SK-N-SH (cell line): Measurements from ENCODE around the gene SMAD3. TPM values are rescaled to one million over a fixed set of nuclear protein-coding genes. Genes with fewer than 3 reads are reported as not detected.

Source experiments
- CTCF ChIA-PET: fragments of 300-600, 350-600 bp; formaldehyde crosslinking; extraction: SDS; loops from one replicate; lab custom pipeline; 2021; lab: Yijun Ruan, JAX
- POLR2A ChIA-PET: fragments of 350-600 bp; sonication (Branson Sonifier 250); formaldehyde crosslinking; extraction: SDS; loops from one replicate; lab custom pipeline; 2020; ENCODE audit warnings: antibody characterized with exemption, inconsistent platforms; lab: Yijun Ruan, JAX
- DNase-seq: peaks from one replicate; pipeline ENCODE4 v3.0.0; 2012
- H2AFZ ChIP-seq: fragments of 200-600 bp; sonication (generic); 2 replicates; pipeline ENCODE4 v1.8.1; 2016; ENCODE audit warnings: antibody characterized with exemption, mild to moderate bottlenecking, low read depth
- H3F3A ChIP-seq: fragments of 200-600 bp; sonication (generic); replicated peaks from 2 replicates; pipeline ENCODE3; 2016; ENCODE audit warnings: antibody characterized with exemption, mild to moderate bottlenecking; ENCODE audit not compliant: insufficient read depth
- H3K27ac ChIP-seq, 2 experiments: fragments of 200-500 bp in 1 of 2; fragments of 200-600 bp in 1 of 2; sonication (Bioruptor generic) in 1 of 2; sonication (generic), shearing (Covaris generic) in 1 of 2; 2 replicates each; pipeline versions ENCODE4 v1.5.1 to v1.6.1; 2014 to 2016; ENCODE audit warnings: low read depth in 2 of 2, inconsistent platforms in 1 of 2, low read length in 1 of 2, mild to moderate bottlenecking in 1 of 2, mixed read lengths in 1 of 2
- H3K27me3 ChIP-seq: fragments of 200-600 bp; sonication (generic), shearing (Covaris generic); 2 replicates; pipeline ENCODE4 v1.6.1; 2016; ENCODE audit warnings: mixed run types; ENCODE audit not compliant: insufficient read depth
- H3K36me3 ChIP-seq, 2 experiments: fragments of 200-500 bp in 1 of 2; fragments of 200-600 bp in 1 of 2; sonication (Bioruptor generic) in 1 of 2; sonication (generic) in 1 of 2; replicated peaks in 1 of 2; 2 replicates each; pipeline versions ENCODE3 to v1.5.1; 2014 to 2016; ENCODE audit warnings: low read length in 1 of 2, mild to moderate bottlenecking in 1 of 2; ENCODE audit not compliant: insufficient read depth in 2 of 2, control insufficient read depth in 1 of 2
- H3K4me1 ChIP-seq, 2 experiments: fragments of 200-500 bp in 1 of 2; fragments of 200-600 bp in 1 of 2; sonication (Bioruptor generic) in 1 of 2; sonication (generic), shearing (Covaris generic) in 1 of 2; 2 replicates each; pipeline versions ENCODE4 v1.5.1 to v1.6.1; 2014 to 2016; ENCODE audit warnings: low read depth in 1 of 2, low read length in 1 of 2, mixed run types in 1 of 2; ENCODE audit not compliant: insufficient read depth in 2 of 2, control insufficient read depth in 1 of 2
- H3K4me2 ChIP-seq: fragments of 200-600 bp; sonication (generic), shearing (Covaris generic); 2 replicates; pipeline ENCODE4 v1.6.1; 2017; ENCODE audit warnings: mixed run types
- H3K4me3 ChIP-seq, 2 experiments: fragments of 200-500 bp in 1 of 2; fragments of 200-600 bp in 1 of 2; sonication (Bioruptor generic) in 1 of 2; sonication (generic), shearing (Covaris generic) in 1 of 2; 2 replicates each; pipeline versions ENCODE4 v1.5.1 to v1.8.1; 2014 to 2016; ENCODE audit warnings: low read depth in 2 of 2, inconsistent platforms in 1 of 2, low read length in 1 of 2, mild to moderate bottlenecking in 1 of 2, mixed read lengths in 1 of 2, moderate library complexity in 1 of 2
- H3K79me2 ChIP-seq: fragments of 200-600 bp; sonication (generic); 2 replicates; pipeline ENCODE4 v1.8.1; 2017; ENCODE audit warnings: mild to moderate bottlenecking; ENCODE audit not compliant: insufficient read depth
- H3K9ac ChIP-seq: fragments of 200-600 bp; sonication (generic); 2 replicates; pipeline ENCODE4 v1.6.1; 2017; ENCODE audit warnings: mixed run types
- H3K9me2 ChIP-seq: fragments of 200-600 bp; sonication (generic); 2 replicates; pipeline ENCODE4 v1.6.1; 2017; ENCODE audit warnings: mixed run types
- H3K9me3 ChIP-seq: fragments of 200-600 bp; sonication (generic); 2 replicates; pipeline ENCODE4 v1.6.1; 2017; ENCODE audit warnings: mixed run types, mild to moderate bottlenecking, moderate library complexity
- H4K20me1 ChIP-seq: fragments of 200-600 bp; sonication (generic); 2 replicates; pipeline ENCODE4 v1.6.1; 2017; ENCODE audit warnings: mild to moderate bottlenecking, mixed run types; ENCODE audit not compliant: insufficient read depth
- ELF1 ChIP-seq: IDR thresholded peaks from 2 replicates; pipeline ENCODE4 v1.4.0; 2012
- EZH2phosphoT487 ChIP-seq: fragments of 200-600 bp; sonication (generic); IDR thresholded peaks from 2 replicates; pipeline ENCODE4 v1.6.1; 2017; ENCODE audit warnings: low read depth, mixed run types, mild to moderate bottlenecking, antibody characterized with exemption, moderate library complexity, borderline replicate concordance
- JUND ChIP-seq: IDR thresholded peaks from 2 replicates; pipeline ENCODE4 v1.4.0; 2012
- MXI1 ChIP-seq: IDR thresholded peaks from 2 replicates; pipeline ENCODE4 v1.6.1; 2012; ENCODE audit warnings: mild to moderate bottlenecking, low read depth, low read length, improper control_type of control experiment
- RCOR1 ChIP-seq: fragments of 150-350 bp; IDR thresholded peaks from 2 replicates; pipeline ENCODE4 v1.6.1; 2017; ENCODE audit warnings: antibody characterized with exemption, low read length
- SIN3A ChIP-seq: IDR thresholded peaks from 2 replicates; pipeline ENCODE4 v1.6.1; 2012; ENCODE audit warnings: low read depth, mild to moderate bottlenecking, low read length, moderate library complexity, borderline replicate concordance
- SMC3 ChIP-seq: IDR thresholded peaks from 2 replicates; pipeline ENCODE4 v1.6.1; 2012; ENCODE audit warnings: low read depth, low read length, improper control_type of control experiment
- TEAD4 ChIP-seq: IDR thresholded peaks from 2 replicates; pipeline ENCODE4 v1.4.0; 2012; ENCODE audit warnings: mild to moderate bottlenecking, borderline replicate concordance; ENCODE audit not compliant: insufficient read depth
- WGBS: methylation state at CpG from one replicate; pipeline ENCODE4 v1.1.6; 2017; ENCODE audit warnings: low lambda C conversion rate; 5-methylcytosine and 5-hydroxymethylcytosine counted together
- polyA plus RNA-seq, 3 experiments: library from polyadenylated mRNA; depleted of rRNA; stranded (reverse); fragments of >200 nt; gene quantifications; 2 replicates each; pipeline ENCODE4 v1.2.3, GENCODE V29; 2012
- TF ChIP-seq, protein P1 (sequence below): IDR thresholded peaks from 2 replicates; pipeline ENCODE4 v1.4.0; 2012; ENCODE audit warnings: low read depth
- TF ChIP-seq, protein P2 (sequence below): IDR thresholded peaks from 2 replicates; pipeline ENCODE4 v1.6.1; 2012; ENCODE audit warnings: mild to moderate bottlenecking, low read depth, low read length, moderate library complexity

The SMAD3 gene
- polyA plus RNA-seq, 1 of the 3 experiments (the other 2 are of a cell fraction), result 19.5 TPM

DNA sequence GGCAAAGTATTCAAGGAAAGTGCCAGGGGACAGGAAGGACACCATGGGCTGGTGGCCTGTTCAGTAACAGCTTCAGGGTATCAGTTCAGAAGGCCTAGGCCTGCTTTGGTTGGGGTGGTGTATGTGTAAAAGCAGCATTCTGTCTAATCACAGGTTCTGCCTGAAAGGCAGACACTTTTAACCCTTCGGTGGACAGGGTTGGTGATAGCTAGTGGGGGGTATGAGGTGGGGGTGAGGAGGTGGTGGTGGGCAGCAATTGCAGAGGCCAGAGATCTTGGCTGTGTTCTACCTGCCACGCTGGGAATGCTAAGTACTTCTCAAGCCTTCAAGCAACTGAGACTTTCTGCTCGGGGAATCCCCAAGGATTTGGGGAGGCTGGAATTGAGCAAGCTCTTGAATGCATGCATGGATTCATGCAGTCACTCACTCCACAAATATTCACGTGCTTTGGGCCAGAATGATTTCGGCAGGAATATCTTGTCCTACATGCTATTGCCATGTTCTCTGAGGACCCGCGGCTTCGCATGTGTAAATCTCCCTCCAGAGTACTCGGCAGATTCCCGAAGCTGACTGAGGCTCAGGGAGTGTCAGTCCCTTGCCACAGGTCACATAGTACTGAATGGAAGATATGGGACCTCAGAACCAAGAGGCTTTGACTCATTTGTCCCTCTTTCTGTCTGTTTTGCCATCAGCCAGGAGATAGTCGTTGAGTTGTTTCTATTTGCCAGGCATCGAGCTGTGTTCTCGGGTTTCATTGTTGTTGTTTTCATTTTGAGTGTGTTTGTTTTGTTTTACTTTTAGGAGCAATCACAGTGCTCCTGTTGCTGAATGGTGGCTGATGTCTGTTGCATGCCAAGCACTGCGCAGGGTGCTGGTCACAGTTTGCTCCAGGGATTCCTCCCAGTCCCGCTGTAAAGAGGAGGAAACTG is 65.5 kb downstream of the SMAD3 start:
- 83% methylated on average over 13 of the region's 15 CpGs for WGBS
- Histone ChIP-seq H3K4me1 (peaks cover 16 to 47% of the 10 kb centered on the region in 2 experiments), H3K9me3 (no peaks in the 10 kb centered on the region), H3F3A (peaks cover 28% of the 10 kb centered on the region), H3K9me2 (no peaks in the 10 kb centered on the region), H3K27me3 (no peaks in the 10 kb centered on the region), H3K27ac (no peak overlapping the region), H3K4me3 (no peak overlapping the region), H3K36me3 (peaks cover 0 to 7% of the 10 kb centered on the region in 2 experiments), H3K9ac (no peak overlapping the region), H3K79me2 (peaks cover 95% of the 10 kb centered on the region), H2AFZ (no peak overlapping the region), H3K4me2 (no peak overlapping the region), H4K20me1 (no peaks in the 10 kb centered on the region)
- no peak for DNase-seq
- POLR2A ChIA-PET, result no interaction called here
- TF ChIP-seq RCOR1, result no peak
- TF ChIP-seq SIN3A, result no peak
- TF ChIP-seq JUND, result no peak
- TF ChIP-seq, protein P1, sequence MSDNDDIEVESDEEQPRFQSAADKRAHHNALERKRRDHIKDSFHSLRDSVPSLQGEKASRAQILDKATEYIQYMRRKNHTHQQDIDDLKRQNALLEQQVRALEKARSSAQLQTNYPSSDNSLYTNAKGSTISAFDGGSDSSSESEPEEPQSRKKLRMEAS, result no peak
- TF ChIP-seq SMC3, result no peak
- CTCF ChIA-PET, result no interaction called here

GRCh38 chr15:67132276-67132675 is 66.9 kb downstream of the SMAD3 start:
- WGBS, result 97% methylated on average over 3 of the region's 3 CpGs
- Histone ChIP-seq H3K9ac (no peak overlapping the region), H2AFZ (no peak overlapping the region), H3K4me1 (peaks cover 12 to 35% of the 10 kb centered on the region in 2 experiments), H3K36me3 (peaks cover 0 to 7% of the 10 kb centered on the region in 2 experiments), H4K20me1 (no peaks in the 10 kb centered on the region), H3K4me3 (no peak overlapping the region), H3K79me2 (peaks cover 95% of the 10 kb centered on the region), H3K9me2 (no peaks in the 10 kb centered on the region), H3K27ac (no peak overlapping the region), H3K9me3 (no peaks in the 10 kb centered on the region), H3K27me3 (no peaks in the 10 kb centered on the region), H3K4me2 (no peak overlapping the region), H3F3A (peaks cover 16% of the 10 kb centered on the region)
- TF ChIP-seq EZH2phosphoT487 (no peak), MXI1 (no peak)
- TF ChIP-seq, protein P1, result no peak
- DNase-seq, result no peak
- ChIA-PET POLR2A (no interaction called here), CTCF (no interaction called here)

GRCh38 chr15:67133026-67133425 is 67.6 kb downstream of the SMAD3 start:
- Histone ChIP-seq H4K20me1 (no peaks in the 10 kb centered on the region), H3K27ac (no peak overlapping the region), H3K4me2 (no peak overlapping the region), H3K9me2 (no peaks in the 10 kb centered on the region), H3K27me3 (no peaks in the 10 kb centered on the region), H3K9me3 (no peaks in the 10 kb centered on the region), H3K79me2 (peaks cover 98% of the 10 kb centered on the region), H3K4me3 (no peak overlapping the region), H3K36me3 (peaks cover 0 to 7% of the 10 kb centered on the region in 2 experiments), H2AFZ (no peak overlapping the region), H3K9ac (no peak overlapping the region), H3K4me1 (peaks cover 9 to 37% of the 10 kb centered on the region in 2 experiments; a peak in 3 of 4 replicates), H3F3A (peaks cover 10% of the 10 kb centered on the region)
- CTCF ChIA-PET, result no interaction called here
- POLR2A ChIA-PET, result no interaction called here
- WGBS, result 69% methylated on average over 4 of the region's 4 CpGs
- DNase-seq, result no peak
- TF ChIP-seq TEAD4 (no peak), SIN3A (no peak), ELF1 (no peak), JUND (no peak)
- TF ChIP-seq, protein P2, sequence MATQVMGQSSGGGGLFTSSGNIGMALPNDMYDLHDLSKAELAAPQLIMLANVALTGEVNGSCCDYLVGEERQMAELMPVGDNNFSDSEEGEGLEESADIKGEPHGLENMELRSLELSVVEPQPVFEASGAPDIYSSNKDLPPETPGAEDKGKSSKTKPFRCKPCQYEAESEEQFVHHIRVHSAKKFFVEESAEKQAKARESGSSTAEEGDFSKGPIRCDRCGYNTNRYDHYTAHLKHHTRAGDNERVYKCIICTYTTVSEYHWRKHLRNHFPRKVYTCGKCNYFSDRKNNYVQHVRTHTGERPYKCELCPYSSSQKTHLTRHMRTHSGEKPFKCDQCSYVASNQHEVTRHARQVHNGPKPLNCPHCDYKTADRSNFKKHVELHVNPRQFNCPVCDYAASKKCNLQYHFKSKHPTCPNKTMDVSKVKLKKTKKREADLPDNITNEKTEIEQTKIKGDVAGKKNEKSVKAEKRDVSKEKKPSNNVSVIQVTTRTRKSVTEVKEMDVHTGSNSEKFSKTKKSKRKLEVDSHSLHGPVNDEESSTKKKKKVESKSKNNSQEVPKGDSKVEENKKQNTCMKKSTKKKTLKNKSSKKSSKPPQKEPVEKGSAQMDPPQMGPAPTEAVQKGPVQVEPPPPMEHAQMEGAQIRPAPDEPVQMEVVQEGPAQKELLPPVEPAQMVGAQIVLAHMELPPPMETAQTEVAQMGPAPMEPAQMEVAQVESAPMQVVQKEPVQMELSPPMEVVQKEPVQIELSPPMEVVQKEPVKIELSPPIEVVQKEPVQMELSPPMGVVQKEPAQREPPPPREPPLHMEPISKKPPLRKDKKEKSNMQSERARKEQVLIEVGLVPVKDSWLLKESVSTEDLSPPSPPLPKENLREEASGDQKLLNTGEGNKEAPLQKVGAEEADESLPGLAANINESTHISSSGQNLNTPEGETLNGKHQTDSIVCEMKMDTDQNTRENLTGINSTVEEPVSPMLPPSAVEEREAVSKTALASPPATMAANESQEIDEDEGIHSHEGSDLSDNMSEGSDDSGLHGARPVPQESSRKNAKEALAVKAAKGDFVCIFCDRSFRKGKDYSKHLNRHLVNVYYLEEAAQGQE, result no peak
- TF ChIP-seq, all 33 proteins: peak for 0
